GM12874 (cell line): ENCODE measurements around the gene WWOX.

Source experiments
- CTCF ChIP-seq: IDR thresholded peaks from 2 replicates; pipeline ENCODE4 v1.5.1; 2011; ENCODE audit warnings: low read depth, mild to moderate bottlenecking, control low read depth, low read length, moderate library complexity; ENCODE audit not compliant: insufficient read depth

Gene WWOX

DNA sequence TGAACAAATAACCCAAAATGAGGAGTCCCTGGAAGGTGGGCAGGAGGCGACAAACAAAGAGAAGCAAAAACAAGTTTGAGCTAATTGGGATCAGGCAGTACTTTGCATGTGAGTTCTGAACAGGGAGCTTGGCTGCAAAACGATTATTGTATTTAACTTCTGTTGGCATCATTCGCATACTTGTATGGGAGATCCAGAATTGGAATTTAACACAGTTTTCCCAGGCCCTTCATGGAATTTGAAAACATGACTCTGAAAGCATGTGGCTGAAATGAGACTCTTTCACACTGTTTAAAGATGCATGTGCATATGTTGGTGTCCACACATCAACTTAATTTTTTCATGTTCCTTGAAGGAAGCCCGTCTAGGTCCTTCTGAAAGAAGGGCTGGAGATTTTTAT is 674.3 kb downstream of the WWOX start:
- no peak for TF ChIP-seq CTCF

GRCh38 chr16:78775161-78775561 is 675.7 kb downstream of the WWOX start:
- no peak for TF ChIP-seq CTCF

DNA sequence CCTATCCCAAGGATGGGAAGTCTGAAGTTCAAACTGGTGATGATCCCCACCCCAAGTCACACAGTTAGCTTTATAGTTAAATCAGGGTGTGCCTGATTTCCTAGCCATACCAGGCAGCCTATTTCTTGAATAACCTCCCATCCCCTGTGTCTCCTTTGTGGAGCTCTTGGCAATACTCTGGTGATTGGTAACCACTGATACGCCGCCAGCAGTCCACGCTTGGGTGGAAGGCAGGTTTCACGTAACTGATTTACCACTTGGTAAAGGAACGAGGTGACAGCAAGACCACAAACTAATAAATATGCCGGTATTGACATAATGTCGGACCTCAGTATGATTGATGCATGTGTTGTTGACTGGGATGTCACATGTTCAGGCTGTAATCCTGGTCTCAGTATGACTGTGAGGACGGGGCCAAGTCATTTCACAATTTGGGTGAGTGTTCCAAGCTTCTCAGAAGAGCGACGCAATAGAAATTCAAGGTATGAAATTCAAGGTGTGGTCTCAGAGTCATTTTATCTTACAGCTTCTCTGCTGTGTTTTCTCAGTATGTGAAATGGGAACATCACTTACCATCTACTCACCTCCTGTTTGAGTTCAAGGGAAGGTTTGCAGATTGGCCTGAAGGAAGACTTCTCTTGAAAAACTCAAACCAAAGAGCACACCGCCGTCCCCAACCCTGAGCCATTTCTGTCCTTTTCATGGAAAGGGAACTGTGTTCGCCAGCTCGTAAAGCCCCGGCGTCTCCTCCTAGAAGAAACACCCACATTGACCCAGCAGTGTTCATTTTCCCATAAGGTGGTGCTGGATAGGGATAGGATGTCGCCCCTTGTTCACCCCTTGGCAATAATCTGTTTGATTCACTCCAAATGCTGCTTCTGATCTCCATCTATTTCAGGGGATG is 678.9 kb downstream of the WWOX start:
- TF ChIP-seq CTCF: no peak

GRCh38 chr16:78780808-78781207 is 681.4 kb downstream of the WWOX start:
- TF ChIP-seq CTCF: no peak

DNA sequence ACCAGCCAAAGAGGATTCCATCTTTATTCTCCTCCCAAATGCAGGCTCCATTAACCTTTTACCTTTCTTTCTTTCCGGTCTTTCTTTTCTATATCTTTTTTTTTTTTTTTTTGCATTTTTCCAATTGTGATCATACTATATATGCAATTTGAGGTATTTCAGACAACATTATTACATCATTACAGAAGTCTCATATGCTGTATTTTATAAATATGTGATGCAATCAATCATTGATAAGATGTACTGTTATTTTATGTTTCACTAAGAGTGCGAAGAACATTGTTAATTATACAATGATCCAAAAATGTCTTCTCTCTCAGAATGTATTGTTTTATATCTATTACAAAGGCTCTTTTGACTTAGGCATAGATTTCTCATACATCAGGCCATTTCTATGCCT is 683.1 kb downstream of the WWOX start:
- no peak for TF ChIP-seq CTCF

- TF ChIP-seq CTCF: no peak
Observed at GRCh38 chr16:78783570-78784079, 684.2 kb downstream of the WWOX start.

- TF ChIP-seq CTCF: no peak
Observed at GRCh38 chr16:78784771-78785170, 685.3 kb downstream of the WWOX start.
